IgD-negative memory B cell (primary cell): Measurements from ENCODE around the gene VANGL2. TPM values are rescaled to one million over a fixed set of nuclear protein-coding genes. Genes with fewer than 3 reads are reported as not detected.
A peak's percentile ranks its signal among the peaks of the same experiment; 100 is the strongest.

Experiments
- H3K27ac Mint-ChIP-seq, 3 donors: one replicate each; pipeline ENCODE4 v1.8.0; 2020 to 2022; ENCODE audit warnings: mild to moderate bottlenecking in 3 of 3, mixed read lengths in 3 of 3, moderate library complexity in 1 of 3
- H3K27me3 Mint-ChIP-seq: one replicate; pipeline ENCODE4 v1.8.0; 2021; ENCODE audit warnings: mixed read lengths
- H3K36me3 Mint-ChIP-seq: one replicate; pipeline ENCODE4 v1.8.0; 2020; ENCODE audit warnings: mild to moderate bottlenecking, mixed read lengths
- H3K4me1 Mint-ChIP-seq, 3 donors: one replicate each; pipeline ENCODE4 v1.8.0; 2020 to 2022; ENCODE audit warnings: mixed read lengths in 3 of 3, mild to moderate bottlenecking in 1 of 3
- H3K4me3 Mint-ChIP-seq, 4 donors: one replicate each; pipeline ENCODE4 v1.8.0; 2020 to 2022; ENCODE audit warnings: mild to moderate bottlenecking in 4 of 4, mixed read lengths in 4 of 4, moderate library complexity in 3 of 4
- H3K9me3 Mint-ChIP-seq, 3 donors: one replicate each; pipeline ENCODE4 v1.8.0; 2020 to 2021; ENCODE audit warnings: mixed read lengths in 3 of 3, mild to moderate bottlenecking in 1 of 3
- polyA plus RNA-seq: library from polyadenylated mRNA; unstranded; fragments of 300-500 nt; fragmentation: Illumina TruSeq; gene quantifications from one replicate; pipeline ENCODE4 v1.2.3, GENCODE V29; 2021

The VANGL2 gene
- polyA plus RNA-seq, 1 donor from 2014 or later: not detected

- peaks cover 25 to 43% (median 40%) of the 10 kb centered on the region in 3 donors for H3K4me1 Mint-ChIP-seq
- peaks cover 1% of the 10 kb centered on the region for H3K27me3 Mint-ChIP-seq
- H3K27ac Mint-ChIP-seq: peak overlapping the region; percentile 12 to 83 (median 35)
- peaks cover 0 to 8% (median 6%) of the 10 kb centered on the region in 3 donors for H3K9me3 Mint-ChIP-seq
- peak overlapping the region; percentile 1 to 82 (median 51) for H3K4me3 Mint-ChIP-seq
- peaks cover 2% of the 10 kb centered on the region for H3K36me3 Mint-ChIP-seq
Observed at GRCh38 chr1:160460214-160460642, 59.9 kb downstream of the VANGL2 start.

- Mint-ChIP-seq H3K27me3 (peaks cover 1% of the 10 kb centered on the region), H3K9me3 (peaks cover 0 to 8% (median 6%) of the 10 kb centered on the region in 3 donors), H3K4me1 (peaks cover 29 to 48% (median 44%) of the 10 kb centered on the region in 3 donors), H3K36me3 (peaks cover 2% of the 10 kb centered on the region), H3K27ac (peak overlapping the region; percentile 12 to 83 (median 35)), H3K4me3 (peak overlapping the region; percentile 1 to 82 (median 51))
Observed at GRCh38 chr1:160460683-160461287, 60.4 kb downstream of the VANGL2 start.

- H3K27me3 Mint-ChIP-seq: peaks cover 1% of the 10 kb centered on the region
- peak overlapping the region in 1 of 3 donors; percentile 47 for H3K27ac Mint-ChIP-seq
- H3K9me3 Mint-ChIP-seq: peaks cover 0 to 8% (median 3%) of the 10 kb centered on the region in 3 donors
- H3K36me3 Mint-ChIP-seq: peaks cover 2% of the 10 kb centered on the region
- peak overlapping the region in 2 of 4 donors; percentile 85 for H3K4me3 Mint-ChIP-seq
- peaks cover 35 to 45% (median 40%) of the 10 kb centered on the region in 3 donors for H3K4me1 Mint-ChIP-seq
Observed at GRCh38 chr1:160465123-160465522, 64.8 kb downstream of the VANGL2 start.

GRCh38 chr1:160466961-160467360 is 66.6 kb downstream of the VANGL2 start:
- H3K27ac Mint-ChIP-seq: peak overlapping the region in 1 of 3 donors; percentile 71
- peaks cover 0 to 8% (median 3%) of the 10 kb centered on the region in 3 donors for H3K9me3 Mint-ChIP-seq
- H3K4me1 Mint-ChIP-seq: peaks cover 23 to 35% (median 29%) of the 10 kb centered on the region in 3 donors
- H3K36me3 Mint-ChIP-seq: peaks cover 2% of the 10 kb centered on the region
- peaks cover 1% of the 10 kb centered on the region for H3K27me3 Mint-ChIP-seq
- peak overlapping the region in 2 of 4 donors; percentile 75 for H3K4me3 Mint-ChIP-seq

GRCh38 chr1:160467576-160467975 is 67.2 kb downstream of the VANGL2 start:
- H3K27me3 Mint-ChIP-seq: peaks cover 1% of the 10 kb centered on the region
- peaks cover 2% of the 10 kb centered on the region for H3K36me3 Mint-ChIP-seq
- H3K4me1 Mint-ChIP-seq: peaks cover 23 to 33% (median 29%) of the 10 kb centered on the region in 3 donors
- H3K4me3 Mint-ChIP-seq: no peak overlapping the region
- H3K9me3 Mint-ChIP-seq: peaks cover 0 to 8% (median 3%) of the 10 kb centered on the region in 3 donors
- H3K27ac Mint-ChIP-seq: no peak overlapping the region

GRCh38 chr1:160471253-160471652 is 70.9 kb downstream of the VANGL2 start:
- H3K4me3 Mint-ChIP-seq: no peak overlapping the region
- H3K27ac Mint-ChIP-seq: no peak overlapping the region
- no peaks in the 10 kb centered on the region for H3K27me3 Mint-ChIP-seq
- peaks cover 6 to 11% (median 9%) of the 10 kb centered on the region in 3 donors for H3K4me1 Mint-ChIP-seq
- H3K9me3 Mint-ChIP-seq: peaks cover 0 to 1% (median 0%) of the 10 kb centered on the region in 3 donors
- no peaks in the 10 kb centered on the region for H3K36me3 Mint-ChIP-seq

- Mint-ChIP-seq H3K4me3 (no peak overlapping the region), H3K36me3 (no peaks in the 10 kb centered on the region)
Observed at GRCh38 chr1:160472112-160472511, 71.7 kb downstream of the VANGL2 start.

GRCh38 chr1:160474392-160475242 is 74.3 kb downstream of the VANGL2 start:
- Mint-ChIP-seq H3K4me1 (peaks cover 3 to 6% (median 5%) of the 10 kb centered on the region in 3 donors), H3K36me3 (peaks cover 2% of the 10 kb centered on the region), H3K9me3 (peaks cover 0 to 6% (median 0%) of the 10 kb centered on the region in 3 donors), H3K27ac (no peak overlapping the region), H3K27me3 (no peaks in the 10 kb centered on the region), H3K4me3 (no peak overlapping the region)

More at GRCh38 chr1:160472112-160472511, 71.7 kb downstream of the VANGL2 start:
- H3K9me3 Mint-ChIP-seq: peaks cover 0 to 2% (median 0%) of the 10 kb centered on the region in 3 donors
- no peak overlapping the region for H3K27ac Mint-ChIP-seq
- H3K4me1 Mint-ChIP-seq: peaks cover 2 to 8% (median 6%) of the 10 kb centered on the region in 3 donors
- H3K27me3 Mint-ChIP-seq: no peaks in the 10 kb centered on the region

Other genes with a start within 250 kb of the VANGL2 start
- gene ATP1A4, start 249.0 kb upstream of the VANGL2 start, polyA plus RNA-seq: not detected
- not detected for gene CASQ1, start 210.0 kb upstream of the VANGL2 start, polyA plus RNA-seq
- 19.4 TPM for gene PEA15, start 195.2 kb upstream of the VANGL2 start, polyA plus RNA-seq
- gene DCAF8, start 138.0 kb upstream of the VANGL2 start, polyA plus RNA-seq: 57.8 TPM
- 37.8 TPM for gene PEX19, start 115.4 kb upstream of the VANGL2 start, polyA plus RNA-seq
- 90.2 TPM for gene COPA, start 57.3 kb upstream of the VANGL2 start, polyA plus RNA-seq
- 66.0 TPM for gene NCSTN, start 57.2 kb upstream of the VANGL2 start, polyA plus RNA-seq
- gene NHLH1, start 33.5 kb upstream of the VANGL2 start, polyA plus RNA-seq: not detected
- gene SLAMF6, start 122.7 kb downstream of the VANGL2 start, polyA plus RNA-seq: 109 TPM
- gene CD84, start 178.9 kb downstream of the VANGL2 start, polyA plus RNA-seq: 8.7 TPM
- 17.2 TPM for gene SLAMF1, start 246.5 kb downstream of the VANGL2 start, polyA plus RNA-seq